K562 (cell line): ENCODE results near the gene KLK8.

Source experiments
- CTCF ChIP-seq, 3 experiments: IDR thresholded peaks in 2 of 3; conservative IDR thresholded peaks in 1 of 3; 2 replicates each; pipeline ENCODE4 v1.5.1; 2011 to 2012; ENCODE audit warnings: low read length in 3 of 3, mild to moderate bottlenecking in 3 of 3, control low read depth in 2 of 3, improper control_type of control experiment in 1 of 3, inconsistent platforms in 1 of 3, low read depth in 1 of 3, mixed read lengths in 1 of 3, moderate library complexity in 1 of 3; ENCODE audit not compliant: insufficient read depth in 2 of 3
- FOXA1 ChIP-seq: fragments of 450-650 bp; IDR thresholded peaks from 2 replicates; pipeline ENCODE4 v1.6.1; 2016; ENCODE audit warnings: mild to moderate bottlenecking, borderline replicate concordance
- FUS ChIP-seq: fragments of 200-400 bp; formaldehyde crosslinking; optimal IDR thresholded peaks from 2 replicates; pipeline ENCODE3; 2017; ENCODE audit warnings: low read depth, low read length
- GATA2 ChIP-seq: sonication (generic); formaldehyde crosslinking; IDR thresholded peaks from 2 replicates; pipeline ENCODE4 v1.4.0; 2020; ENCODE audit warnings: mild to moderate bottlenecking, missing genetic modification reagents
- HDAC6 ChIP-seq: IDR thresholded peaks from 2 replicates; pipeline ENCODE4 v1.6.1; 2012; ENCODE audit warnings: low read depth, mild to moderate bottlenecking, control low read depth, inconsistent platforms, low read length, moderate library complexity
- POLR2A ChIP-seq: fragments of 450-650 bp; conservative IDR thresholded peaks from 2 replicates; pipeline ENCODE4 v1.6.1; 2016
- POLR2AphosphoS5 ChIP-seq: IDR thresholded peaks from 2 replicates; pipeline ENCODE4 v1.6.1; 2011; ENCODE audit warnings: mild to moderate bottlenecking, low read depth, low read length, moderate library complexity; ENCODE audit not compliant: control insufficient read depth, insufficient read depth
- SMC3 ChIP-seq: conservative IDR thresholded peaks from 2 replicates; pipeline ENCODE4 v1.6.1; 2011; ENCODE audit warnings: low read depth, low read length, improper control_type of control experiment; ENCODE audit not compliant: insufficient read depth
- SNIP1 ChIP-seq: fragments of 450-650 bp; IDR thresholded peaks from 2 replicates; pipeline ENCODE4 v1.7.1; 2017; ENCODE audit warnings: low read depth, mild to moderate bottlenecking
- ZBED1 ChIP-seq: IDR thresholded peaks from 2 replicates; pipeline ENCODE4 v1.6.1; 2014
- ZC3H8 ChIP-seq: fragments of 450-650 bp; IDR thresholded peaks from 2 replicates; pipeline ENCODE4 v1.6.1; 2017

GRCh38 chr19:50975766-50976165 is 25.6 kb downstream of the KLK8 start:
- TF ChIP-seq SMC3 (no peak), POLR2A (no peak), CTCF (IDR thresholded peaks at IDR 0.05 in 2 of 3, conservative IDR thresholded peaks at IDR 0.05 in 1 of 3; ENCODE audit: insufficient read depth in 2 of 3, low read depth in 1 of 3, low read length in 3 of 3) (no peak), SNIP1 (no peak), ZBED1 (no peak), POLR2AphosphoS5 (no peak), FUS (no peak), GATA2 (CRISPR knock-in tag) (no peak), ZC3H8 (no peak), FOXA1 (no peak), HDAC6 (no peak)
